DND-41 (cell line): ENCODE data around the gene NEK7.

Experiments
- CTCF ChIP-seq: IDR thresholded peaks from 2 replicates; pipeline ENCODE4 v1.5.1; 2012; ENCODE audit warnings: borderline replicate concordance, low read length, moderate library complexity, mild to moderate bottlenecking; ENCODE audit not compliant: poor library complexity, severe bottlenecking; ENCODE audit errors: extremely low read depth
- EZH2 ChIP-seq: IDR thresholded peaks from 3 replicates; pipeline ENCODE4 v1.6.1; 2012; ENCODE audit warnings: borderline replicate concordance, low read depth, mild to moderate bottlenecking, moderate library complexity, low read length, inconsistent platforms; ENCODE audit not compliant: severe bottlenecking

DNA sequence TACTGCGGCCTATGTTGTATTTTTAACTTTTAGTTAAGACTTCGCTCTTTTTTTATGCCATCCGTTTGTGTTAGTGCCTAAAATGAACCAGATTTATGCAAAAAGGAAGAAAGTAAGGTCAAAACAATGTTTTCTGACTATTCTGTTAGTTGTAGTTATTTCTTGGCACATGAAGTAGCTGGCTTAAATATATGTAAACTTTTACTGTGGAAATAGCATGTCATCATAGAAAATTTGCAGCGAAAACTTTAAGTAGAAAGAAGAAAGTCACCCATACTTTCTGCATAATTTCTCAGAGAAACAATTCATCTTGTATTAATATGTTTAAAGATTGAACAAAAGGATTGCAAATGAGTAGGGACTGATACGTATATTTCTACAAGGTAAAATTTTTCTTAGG is 106.4 kb downstream of the NEK7 start:
- TF ChIP-seq CTCF, result no peak
- no peak for TF ChIP-seq EZH2
